ENCODE data around the gene SHISA3.

The SHISA3 gene

GRCh38 chr4:42442601-42443000 is 45.3 kb downstream of the SHISA3 start:
- DNase-seq (ENCODE audit: low spot score), result no peak
- TF ChIP-seq, protein P1, sequence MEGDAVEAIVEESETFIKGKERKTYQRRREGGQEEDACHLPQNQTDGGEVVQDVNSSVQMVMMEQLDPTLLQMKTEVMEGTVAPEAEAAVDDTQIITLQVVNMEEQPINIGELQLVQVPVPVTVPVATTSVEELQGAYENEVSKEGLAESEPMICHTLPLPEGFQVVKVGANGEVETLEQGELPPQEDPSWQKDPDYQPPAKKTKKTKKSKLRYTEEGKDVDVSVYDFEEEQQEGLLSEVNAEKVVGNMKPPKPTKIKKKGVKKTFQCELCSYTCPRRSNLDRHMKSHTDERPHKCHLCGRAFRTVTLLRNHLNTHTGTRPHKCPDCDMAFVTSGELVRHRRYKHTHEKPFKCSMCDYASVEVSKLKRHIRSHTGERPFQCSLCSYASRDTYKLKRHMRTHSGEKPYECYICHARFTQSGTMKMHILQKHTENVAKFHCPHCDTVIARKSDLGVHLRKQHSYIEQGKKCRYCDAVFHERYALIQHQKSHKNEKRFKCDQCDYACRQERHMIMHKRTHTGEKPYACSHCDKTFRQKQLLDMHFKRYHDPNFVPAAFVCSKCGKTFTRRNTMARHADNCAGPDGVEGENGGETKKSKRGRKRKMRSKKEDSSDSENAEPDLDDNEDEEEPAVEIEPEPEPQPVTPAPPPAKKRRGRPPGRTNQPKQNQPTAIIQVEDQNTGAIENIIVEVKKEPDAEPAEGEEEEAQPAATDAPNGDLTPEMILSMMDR (IDR thresholded peaks at IDR 0.05; ENCODE audit: extremely low read depth, missing control alignments), result no peak

GRCh38 chr4:42445038-42445437 is 47.8 kb downstream of the SHISA3 start:
- DNase-seq (ENCODE audit: low spot score), result no peak
- TF ChIP-seq, protein P1 (IDR thresholded peaks at IDR 0.05; ENCODE audit: extremely low read depth, missing control alignments), result no peak

DNA sequence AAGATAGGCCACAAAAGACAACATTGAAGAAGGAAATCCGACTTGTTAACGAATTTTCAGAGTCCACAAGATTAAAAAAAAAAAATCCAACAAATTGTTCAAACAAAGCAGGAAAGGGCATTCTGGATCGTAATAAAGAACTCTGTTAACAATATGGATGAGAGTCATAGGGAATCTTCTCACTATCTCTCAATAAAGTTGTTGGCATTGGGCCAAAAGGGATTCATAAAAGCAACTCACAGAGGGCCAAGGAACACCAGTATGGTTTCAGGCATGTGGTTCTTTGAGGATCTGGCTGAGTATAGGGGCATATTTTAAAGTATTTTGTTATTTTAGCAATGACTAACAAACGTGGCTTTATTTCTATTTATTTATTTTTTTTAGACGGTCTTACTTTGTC is 49.5 kb downstream of the SHISA3 start:
- DNase-seq (ENCODE audit: low spot score), result no peak
- TF ChIP-seq, protein P1 (IDR thresholded peaks at IDR 0.05; ENCODE audit: extremely low read depth, missing control alignments), result no peak
